ENCODE measurements around the gene RHOF. TPM values are rescaled to one million over a fixed set of nuclear protein-coding genes. Genes with fewer than 3 reads are reported as not detected.

Gene RHOF
- polyA plus RNA-seq, 1 of the 3 experiments (the other 2 are of a cell fraction): 5.0 TPM

GRCh38 chr12:121808623-121809022 lies 15.1 kb upstream of the RHOF start:
- Histone ChIP-seq H3K36me3 (replicated peaks in 1 of 2; ENCODE audit: control insufficient read depth in 1 of 2, insufficient read depth in 2 of 2, low read length in 1 of 2) (peaks cover 29 to 40% of the 10 kb centered on the region in 2 experiments), H3K27me3 (ENCODE audit: insufficient read depth) (no peaks in the 10 kb centered on the region), H4K20me1 (ENCODE audit: insufficient read depth) (peaks cover 43% of the 10 kb centered on the region), H3K9me2 (no peaks in the 10 kb centered on the region), H3K4me2 (no peak overlapping the region), H3K4me3 (ENCODE audit: low read depth in 2 of 2, low read length in 1 of 2) (no peak overlapping the region), H3K9ac (no peak overlapping the region), H3K79me2 (ENCODE audit: insufficient read depth) (peaks cover 92% of the 10 kb centered on the region), H3K27ac (ENCODE audit: low read depth in 2 of 2, low read length in 1 of 2) (no peak overlapping the region), H3K4me1 (ENCODE audit: control insufficient read depth in 1 of 2, insufficient read depth in 2 of 2, low read depth in 1 of 2, low read length in 1 of 2) (peaks cover 25 to 33% of the 10 kb centered on the region in 2 experiments; a peak in 2 of 4 replicates), H2AFZ (ENCODE audit: low read depth) (no peak overlapping the region), H3K9me3 (no peaks in the 10 kb centered on the region), H3F3A (replicated peaks; ENCODE audit: insufficient read depth) (peaks cover 18% of the 10 kb centered on the region)
- no peak for DNase-seq
- CTCF ChIA-PET: interaction anchor here (0.9 to 18.3 kb wide), 3 partner anchors 14 to 111 kb away, joined by 3 to 675 read pairs (median 5); partner anchors contain the start of gene RHOF
- TF ChIP-seq TAF1 (IDR thresholded peaks at IDR 0.05; ENCODE audit: borderline replicate concordance, low read depth, low read length) (no peak), GATA2 (CRISPR knock-in tag; IDR thresholded peaks at IDR 0.05) (no peak), RFX5 (IDR thresholded peaks at IDR 0.05; ENCODE audit: low read length) (no peak), RAD21 (IDR thresholded peaks at IDR 0.05; ENCODE audit: low read length) (no peak), JUND (IDR thresholded peaks at IDR 0.05) (no peak), FOXJ3 (CRISPR knock-in tag; IDR thresholded peaks at IDR 0.05) (no peak), IRF3 (IDR thresholded peaks at IDR 0.05; ENCODE audit: low read depth, low read length) (no peak), POLR2AphosphoS5 (IDR thresholded peaks at IDR 0.05; ENCODE audit: low read depth, low read length) (no peak), MEF2A (IDR thresholded peaks at IDR 0.05; ENCODE audit: borderline replicate concordance, low read depth) (no peak), USF1 (IDR thresholded peaks at IDR 0.05; ENCODE audit: borderline replicate concordance, low read depth) (no peak), GABPA (IDR thresholded peaks at IDR 0.05; ENCODE audit: low read depth) (no peak), MXI1 (IDR thresholded peaks at IDR 0.05; ENCODE audit: low read depth, low read length) (no peak), NRF1 (IDR thresholded peaks at IDR 0.05; ENCODE audit: low read depth, low read length) (no peak)
- WGBS (ENCODE audit: low lambda C conversion rate): 97% methylated on average over 8 of the region's 8 CpGs
- POLR2A ChIA-PET: interaction anchor here (3.7 to 4.0 kb wide), 2 partner anchors 12 to 14 kb away, joined by 22 to 79 read pairs; partner anchors contain the start of gene RHOF

GRCh38 chr12:121807642-121808347 lies 14.3 kb upstream of the RHOF start:
- no peak for DNase-seq
- TF ChIP-seq FOXJ3 (CRISPR knock-in tag; IDR thresholded peaks at IDR 0.05): no peak
- TF ChIP-seq ELF1 (IDR thresholded peaks at IDR 0.05): no peak
- no peak for TF ChIP-seq RAD21 (IDR thresholded peaks at IDR 0.05; ENCODE audit: low read length)
- no peak for TF ChIP-seq MXI1 (IDR thresholded peaks at IDR 0.05; ENCODE audit: low read depth, low read length)
- no peak for TF ChIP-seq SMC3 (IDR thresholded peaks at IDR 0.05; ENCODE audit: low read depth, low read length)
- TF ChIP-seq RCOR1 (IDR thresholded peaks at IDR 0.05; ENCODE audit: low read length): no peak
- no peak for TF ChIP-seq TEAD4 (IDR thresholded peaks at IDR 0.05; ENCODE audit: borderline replicate concordance, insufficient read depth)
- peak overlapping the region in 1 of 2 experiments; percentile 29; a peak in 1 of 4 replicates for H3K4me3 ChIP-seq (ENCODE audit: low read depth in 2 of 2, low read length in 1 of 2)
- no peaks in the 10 kb centered on the region for H3K9me3 ChIP-seq
- no peak overlapping the region for H2AFZ ChIP-seq (ENCODE audit: low read depth)
- no peaks in the 10 kb centered on the region for H3K9me2 ChIP-seq
- H3K36me3 ChIP-seq (replicated peaks in 1 of 2; ENCODE audit: control insufficient read depth in 1 of 2, insufficient read depth in 2 of 2, low read length in 1 of 2): peaks cover 24 to 36% of the 10 kb centered on the region in 2 experiments
- WGBS (ENCODE audit: low lambda C conversion rate): 84% methylated on average over 10 of the region's 14 CpGs
- H3K27me3 ChIP-seq (ENCODE audit: insufficient read depth): no peaks in the 10 kb centered on the region
- peaks cover 22 to 29% of the 10 kb centered on the region in 2 experiments; a peak in 2 of 4 replicates for H3K4me1 ChIP-seq (ENCODE audit: control insufficient read depth in 1 of 2, insufficient read depth in 2 of 2, low read depth in 1 of 2, low read length in 1 of 2)
- no peak overlapping the region for H3K9ac ChIP-seq
- 0 out of 2 replicates have a peak overlapping the region, but pooled peaks have one; percentile 89 for H3K4me2 ChIP-seq
- H3K27ac ChIP-seq (ENCODE audit: low read depth in 2 of 2, low read length in 1 of 2): no peak overlapping the region
- H3K79me2 ChIP-seq (ENCODE audit: insufficient read depth): peaks cover 84% of the 10 kb centered on the region
- CTCF ChIA-PET: interaction anchor here (0.9 to 18.3 kb wide), 5 partner anchors 13 to 111 kb away, joined by 3 to 675 read pairs (median 4); partner anchors contain the start of gene RHOF
- POLR2A ChIA-PET: interaction anchor here (0.8 to 4.0 kb wide), 2 partner anchors 13 to 20 kb away, joined by 3 to 22 read pairs; partner anchors contain the start of gene RHOF
- peaks cover 35% of the 10 kb centered on the region for H4K20me1 ChIP-seq (ENCODE audit: insufficient read depth)
- peaks cover 24% of the 10 kb centered on the region for H3F3A ChIP-seq (replicated peaks; ENCODE audit: insufficient read depth)

Data from SK-N-SH (cell line).